NCI-H345 (cell line): Measurements from ENCODE around the gene SASS6.

Experiments used
- DNase-seq: peaks from one replicate; lab custom pipeline; 2025; lab: John Stamatoyannopoulos, UW

Gene SASS6

GRCh38 chr1:100109554-100110066 lies 23.1 kb downstream of the SASS6 start:
- DNase-seq = no peak

- DNase-seq = no peak
These were observed 25.0 kb downstream of the SASS6 start for GRCh38 chr1:100107696-100108095.

- DNase-seq = no peak
These were observed 31.2 kb downstream of the SASS6 start for GRCh38 chr1:100101564-100101963.

GRCh38 chr1:100100202-100100601 lies 32.5 kb downstream of the SASS6 start:
- no peak for DNase-seq

GRCh38 chr1:100090471-100090870 lies 42.3 kb downstream of the SASS6 start:
- DNase-seq = no peak

GRCh38 chr1:100089082-100089481 lies 43.6 kb downstream of the SASS6 start:
- DNase-seq = no peak

GRCh38 chr1:100087396-100087795 lies 45.3 kb downstream of the SASS6 start:
- no peak for DNase-seq

GRCh38 chr1:100080331-100080730 lies 52.4 kb downstream of the SASS6 start:
- DNase-seq = no peak

- DNase-seq = no peak
These were observed 55.2 kb downstream of the SASS6 start for GRCh38 chr1:100077531-100077930.

GRCh38 chr1:100076744-100077143 lies 56.0 kb downstream of the SASS6 start:
- no peak for DNase-seq

- no peak for DNase-seq
These were observed 56.4 kb downstream of the SASS6 start for GRCh38 chr1:100076319-100076718.

GRCh38 chr1:100075773-100076172 lies 57.0 kb downstream of the SASS6 start:
- DNase-seq = no peak

- DNase-seq = no peak
These were observed 57.9 kb downstream of the SASS6 start for GRCh38 chr1:100074604-100075395.

GRCh38 chr1:100073531-100073930 lies 59.2 kb downstream of the SASS6 start:
- no peak for DNase-seq

- DNase-seq = no peak
These were observed 62.4 kb downstream of the SASS6 start for GRCh38 chr1:100070201-100070939.

GRCh38 chr1:100065969-100066227 lies 66.8 kb downstream of the SASS6 start:
- no peak for DNase-seq

- no peak for DNase-seq
These were observed 67.4 kb downstream of the SASS6 start for GRCh38 chr1:100065183-100065968.

GRCh38 chr1:100061681-100062080 lies 71.0 kb downstream of the SASS6 start:
- DNase-seq = no peak

GRCh38 chr1:100053727-100054126 lies 79.0 kb downstream of the SASS6 start:
- DNase-seq = no peak

- no peak for DNase-seq
These were observed 79.6 kb downstream of the SASS6 start for GRCh38 chr1:100053119-100053518.

GRCh38 chr1:100051893-100052292 lies 80.8 kb downstream of the SASS6 start:
- no peak for DNase-seq

GRCh38 chr1:100051401-100051800 lies 81.3 kb downstream of the SASS6 start:
- DNase-seq = no peak

- DNase-seq = no peak
These were observed 82.6 kb downstream of the SASS6 start for GRCh38 chr1:100050139-100050538.
